Cardiac muscle cell (in vitro differentiated cells and primary cell): Measurements from ENCODE around the gene KLF4. TPM values are rescaled to one million over a fixed set of nuclear protein-coding genes. Genes with fewer than 3 reads are reported as not detected.

ENCODE experiments used
- DNase-seq, 2 donors: peaks; one replicate each; pipeline versions ENCODE4 v3.0.0 to v3.0.0-alpha.2; 2010 to 2017; ENCODE audit warnings: low read depth in 1 of 2, low spot score in 1 of 2
- H3K27ac ChIP-seq: fragments of 200-600 bp; sonication (generic); 2 replicates; pipeline ENCODE4 v1.5.1; 2016
- H3K27me3 ChIP-seq: fragments of 200-600 bp; sonication (generic); 2 replicates; pipeline ENCODE4 v1.6.0; 2016; ENCODE audit warnings: control low read depth
- H3K36me3 ChIP-seq: fragments of 200-600 bp; sonication (generic); 2 replicates; pipeline ENCODE4 v1.5.1; 2016; ENCODE audit warnings: control low read depth
- H3K4me1 ChIP-seq: fragments of 200-600 bp; sonication (generic); 2 replicates; pipeline ENCODE4 v1.8.1; 2017; ENCODE audit warnings: low read depth, mild to moderate bottlenecking, mixed run types
- H3K4me3 ChIP-seq: fragments of 200-600 bp; sonication (generic); 2 replicates; pipeline ENCODE4 v1.5.1; 2016; ENCODE audit warnings: mild to moderate bottlenecking
- H3K9me3 ChIP-seq: fragments of 200-600 bp; sonication (generic); 2 replicates; pipeline ENCODE4 v1.5.1; 2017; ENCODE audit warnings: low read depth, mild to moderate bottlenecking, control low read depth
- CTCF ChIP-seq: IDR thresholded peaks from 2 replicates; pipeline ENCODE4 v1.5.1; 2012; ENCODE audit warnings: low read depth, mild to moderate bottlenecking, low read length
- polyA plus RNA-seq: library from polyadenylated mRNA; unstranded; fragments of >200 nt; fragmentation: Nextera tagmentation; extraction: Ambion mirVana; gene quantifications from 2 replicates; pipeline ENCODE4 v1.2.1, GENCODE V29; 2016
- total RNA-seq: library from RNA; depleted of rRNA; stranded (reverse); fragments of >200 nt; gene quantifications from 2 replicates; pipeline ENCODE4 v1.2.3, GENCODE V29; 2016

The KLF4 gene
- total and polyA plus RNA-seq, 2 experiments from 2014 or later = 1.4 TPM; not detected in 1

- Histone ChIP-seq H3K4me3 (no peak overlapping the region), H3K9me3 (no peaks in the 10 kb centered on the region), H3K4me1 (no peaks in the 10 kb centered on the region), H3K36me3 (no peaks in the 10 kb centered on the region), H3K27ac (no peak overlapping the region), H3K27me3 (peaks cover 3% of the 10 kb centered on the region)
- TF ChIP-seq CTCF = no peak
- no peak for DNase-seq
Measured at GRCh38 chr9:107455425-107456135, 34.0 kb downstream of the KLF4 start.

DNA sequence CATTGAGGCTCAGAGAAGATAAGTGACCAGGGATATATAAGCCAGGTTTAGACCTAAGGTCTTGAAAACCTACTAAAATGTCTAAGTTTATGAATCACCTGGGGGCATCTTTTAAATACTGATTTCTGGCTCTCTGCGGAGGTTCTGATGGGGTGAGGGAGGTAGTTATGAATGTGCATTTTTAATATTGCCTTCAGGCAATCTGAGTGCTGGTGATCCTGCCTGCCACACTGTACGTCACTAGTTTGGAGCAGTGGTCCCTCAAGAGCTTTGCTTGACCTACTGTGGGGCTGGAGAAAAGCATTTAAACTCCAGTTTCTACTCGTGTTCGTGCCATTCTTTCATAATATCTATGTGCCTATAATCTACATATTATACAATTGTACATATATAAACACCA lies 36.1 kb downstream of the KLF4 start:
- Histone ChIP-seq H3K27me3 (peaks cover 3% of the 10 kb centered on the region), H3K36me3 (no peaks in the 10 kb centered on the region), H3K27ac (no peak overlapping the region), H3K4me3 (no peak overlapping the region), H3K4me1 (no peaks in the 10 kb centered on the region), H3K9me3 (no peaks in the 10 kb centered on the region)
- DNase-seq = no peak
- TF ChIP-seq CTCF = no peak

GRCh38 chr9:107447834-107448233 lies 41.7 kb downstream of the KLF4 start:
- no peaks in the 10 kb centered on the region for H3K9me3 ChIP-seq
- no peak for TF ChIP-seq CTCF
- no peak overlapping the region for H3K27ac ChIP-seq
- H3K27me3 ChIP-seq = no peaks in the 10 kb centered on the region
- H3K4me1 ChIP-seq = no peaks in the 10 kb centered on the region
- no peaks in the 10 kb centered on the region for H3K36me3 ChIP-seq
- H3K4me3 ChIP-seq = no peak overlapping the region
- DNase-seq = no peak

- no peaks in the 10 kb centered on the region for H3K27me3 ChIP-seq
- H3K4me3 ChIP-seq = no peak overlapping the region
- TF ChIP-seq CTCF = no peak
- no peaks in the 10 kb centered on the region for H3K4me1 ChIP-seq
- no peaks in the 10 kb centered on the region for H3K36me3 ChIP-seq
- no peak for DNase-seq
- H3K9me3 ChIP-seq = no peaks in the 10 kb centered on the region
- no peak overlapping the region for H3K27ac ChIP-seq
Measured at GRCh38 chr9:107447081-107447480, 42.5 kb downstream of the KLF4 start.

DNA sequence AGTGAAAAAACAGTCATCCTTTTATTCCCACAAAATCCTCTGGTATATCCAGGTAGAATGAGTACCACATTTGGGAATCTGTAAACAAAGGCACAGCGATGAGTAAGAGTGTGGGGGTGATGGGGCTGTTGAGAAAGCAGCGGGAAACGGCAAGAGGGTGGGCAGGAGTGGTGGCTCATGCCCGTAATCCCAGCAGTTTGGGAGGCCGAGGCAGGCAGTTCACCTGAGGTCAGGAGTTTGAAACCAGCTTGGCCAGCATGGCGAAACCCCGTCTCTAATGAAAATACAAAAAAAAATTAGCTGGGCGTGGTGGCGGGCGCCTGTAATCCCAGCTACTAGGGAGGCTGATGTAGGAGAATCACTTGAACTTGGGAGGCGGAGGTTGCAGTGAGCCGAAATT lies 43.1 kb downstream of the KLF4 start:
- no peaks in the 10 kb centered on the region for H3K36me3 ChIP-seq

More for the DNA sequence above, 43.1 kb downstream of the KLF4 start:
- Histone ChIP-seq H3K27ac (no peak overlapping the region), H3K9me3 (no peaks in the 10 kb centered on the region), H3K4me3 (no peak overlapping the region), H3K27me3 (no peaks in the 10 kb centered on the region), H3K4me1 (no peaks in the 10 kb centered on the region)
- DNase-seq = no peak
- TF ChIP-seq CTCF = no peak
